ENCODE measurements around the gene OVOL1.
"Not testable (repeated sequence)": the region's sequence is repeated elsewhere in the genome, so short reads cannot be mapped to it uniquely, and the experiment has no call there.

Gene OVOL1

GRCh38 chr11:65786786-65787636, at the start of gene OVOL1:
OVOL1 (plus strand) TSS chr11:65787063; CDS start chr11:65787374, 311 bp downstream.
- no peak for DNase-seq (ENCODE audit: low read depth)

GRCh38 chr11:65739022-65739421, 47.8 kb upstream of the OVOL1 start:
- no peak for DNase-seq (ENCODE audit: low read depth)

- DNase-seq (ENCODE audit: low read depth), result no peak
Observed at GRCh38 chr11:65741185-65741584, 45.7 kb upstream of the OVOL1 start.

GRCh38 chr11:65742353-65742752, 44.5 kb upstream of the OVOL1 start:
- DNase-seq (ENCODE audit: low read depth), result no peak

GRCh38 chr11:65743681-65744025, 43.2 kb upstream of the OVOL1 start:
- no peak for DNase-seq (ENCODE audit: low read depth)

- no peak for DNase-seq (ENCODE audit: low read depth)
Observed at GRCh38 chr11:65744026-65744698, 42.7 kb upstream of the OVOL1 start.

GRCh38 chr11:65744699-65745042, 42.2 kb upstream of the OVOL1 start:
- DNase-seq (ENCODE audit: low read depth), result no peak

- no peak for DNase-seq (ENCODE audit: low read depth)
Observed at GRCh38 chr11:65745049-65745448, 41.8 kb upstream of the OVOL1 start.

- not testable (repeated sequence) for DNase-seq (ENCODE audit: low read depth)
Observed at GRCh38 chr11:65762169-65762568, 24.7 kb upstream of the OVOL1 start.

- not testable (repeated sequence) for DNase-seq (ENCODE audit: low read depth)
Observed at GRCh38 chr11:65762816-65763215, 24.0 kb upstream of the OVOL1 start.

GRCh38 chr11:65764434-65764833, 22.4 kb upstream of the OVOL1 start:
- no peak for DNase-seq (ENCODE audit: low read depth)

GRCh38 chr11:65766535-65766934, 20.3 kb upstream of the OVOL1 start:
- no peak for DNase-seq (ENCODE audit: low read depth)

GRCh38 chr11:65767406-65767805, 19.5 kb upstream of the OVOL1 start:
- DNase-seq (ENCODE audit: low read depth), result no peak

- not testable (repeated sequence) for DNase-seq (ENCODE audit: low read depth)
Observed at GRCh38 chr11:65767806-65768205, 19.1 kb upstream of the OVOL1 start.

- no peak for DNase-seq (ENCODE audit: low read depth)
Observed at GRCh38 chr11:65770951-65771567, 15.8 kb upstream of the OVOL1 start.

- no peak for DNase-seq (ENCODE audit: low read depth)
Observed at GRCh38 chr11:65771589-65772112, 15.2 kb upstream of the OVOL1 start.

- DNase-seq (ENCODE audit: low read depth), result no peak
Observed at GRCh38 chr11:65773784-65774411, 13.0 kb upstream of the OVOL1 start.

- DNase-seq (ENCODE audit: low read depth), result no peak
Observed at GRCh38 chr11:65774525-65775306, 12.1 kb upstream of the OVOL1 start.

GRCh38 chr11:65776196-65776595, 10.7 kb upstream of the OVOL1 start:
- DNase-seq (ENCODE audit: low read depth), result no peak

- DNase-seq (ENCODE audit: low read depth), result no peak
Observed at GRCh38 chr11:65776710-65777141, 10.1 kb upstream of the OVOL1 start.

- no peak for DNase-seq (ENCODE audit: low read depth)
Observed at GRCh38 chr11:65777241-65777640, 9.6 kb upstream of the OVOL1 start.
